ENCODE results near the gene IRF2. TPM values are rescaled to one million over a fixed set of nuclear protein-coding genes. Genes with fewer than 3 reads are reported as not detected.

The IRF2 gene
- total and polyA plus RNA-seq, 12 donors: 19.0 to 93.1 (median 52.3) TPM

DNA sequence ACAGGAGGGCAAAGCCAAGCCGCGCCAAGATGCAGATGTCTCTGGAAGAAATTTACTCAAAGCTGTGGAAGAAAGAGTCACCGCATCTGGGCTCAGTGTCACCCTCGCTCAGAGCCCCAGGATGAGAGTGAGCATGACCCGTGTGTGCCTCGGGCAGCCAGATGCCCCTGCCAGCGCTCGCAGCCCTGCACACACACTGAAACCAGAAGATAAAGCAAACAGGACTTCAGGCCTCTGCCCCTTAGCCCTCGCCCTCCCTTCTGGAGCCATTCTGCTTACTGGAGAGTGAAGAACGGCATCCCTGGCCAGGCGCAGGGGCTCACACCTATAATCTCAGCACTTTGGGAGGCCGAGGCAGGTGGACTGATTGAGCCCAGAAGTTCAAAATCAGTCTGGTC lies 103.0 kb downstream of the IRF2 start:
- Histone ChIP-seq H3K27me3 (no peaks in the 10 kb centered on the region), H3K9me3 (replicated peaks in 1 of 3) (no peaks in the 10 kb centered on the region), H3K27ac (peak overlapping the region in 4 of 5 donors; percentile 20 to 81 (median 43)), H3K4me3 (no peak overlapping the region), H3K36me3 (replicated peaks in 1 of 2) (no peaks in the 10 kb centered on the region), H3K4me1 (replicated peaks in 1 of 2) (peaks cover 12 to 15% of the 10 kb centered on the region in 2 donors)
- DNase-seq: no peak
- no peak for TF ChIP-seq POLR2A (IDR thresholded peaks at IDR 0.05)
- TF ChIP-seq, protein P1, sequence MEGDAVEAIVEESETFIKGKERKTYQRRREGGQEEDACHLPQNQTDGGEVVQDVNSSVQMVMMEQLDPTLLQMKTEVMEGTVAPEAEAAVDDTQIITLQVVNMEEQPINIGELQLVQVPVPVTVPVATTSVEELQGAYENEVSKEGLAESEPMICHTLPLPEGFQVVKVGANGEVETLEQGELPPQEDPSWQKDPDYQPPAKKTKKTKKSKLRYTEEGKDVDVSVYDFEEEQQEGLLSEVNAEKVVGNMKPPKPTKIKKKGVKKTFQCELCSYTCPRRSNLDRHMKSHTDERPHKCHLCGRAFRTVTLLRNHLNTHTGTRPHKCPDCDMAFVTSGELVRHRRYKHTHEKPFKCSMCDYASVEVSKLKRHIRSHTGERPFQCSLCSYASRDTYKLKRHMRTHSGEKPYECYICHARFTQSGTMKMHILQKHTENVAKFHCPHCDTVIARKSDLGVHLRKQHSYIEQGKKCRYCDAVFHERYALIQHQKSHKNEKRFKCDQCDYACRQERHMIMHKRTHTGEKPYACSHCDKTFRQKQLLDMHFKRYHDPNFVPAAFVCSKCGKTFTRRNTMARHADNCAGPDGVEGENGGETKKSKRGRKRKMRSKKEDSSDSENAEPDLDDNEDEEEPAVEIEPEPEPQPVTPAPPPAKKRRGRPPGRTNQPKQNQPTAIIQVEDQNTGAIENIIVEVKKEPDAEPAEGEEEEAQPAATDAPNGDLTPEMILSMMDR (IDR thresholded peaks at IDR 0.05): no peak
- intact Hi-C loops (cut with DNase I): no loop called here
- 81 to 87% (median 86%) methylated on average over 8 to 12 of the region's 12 CpGs for WGBS, 4 donors

DNA sequence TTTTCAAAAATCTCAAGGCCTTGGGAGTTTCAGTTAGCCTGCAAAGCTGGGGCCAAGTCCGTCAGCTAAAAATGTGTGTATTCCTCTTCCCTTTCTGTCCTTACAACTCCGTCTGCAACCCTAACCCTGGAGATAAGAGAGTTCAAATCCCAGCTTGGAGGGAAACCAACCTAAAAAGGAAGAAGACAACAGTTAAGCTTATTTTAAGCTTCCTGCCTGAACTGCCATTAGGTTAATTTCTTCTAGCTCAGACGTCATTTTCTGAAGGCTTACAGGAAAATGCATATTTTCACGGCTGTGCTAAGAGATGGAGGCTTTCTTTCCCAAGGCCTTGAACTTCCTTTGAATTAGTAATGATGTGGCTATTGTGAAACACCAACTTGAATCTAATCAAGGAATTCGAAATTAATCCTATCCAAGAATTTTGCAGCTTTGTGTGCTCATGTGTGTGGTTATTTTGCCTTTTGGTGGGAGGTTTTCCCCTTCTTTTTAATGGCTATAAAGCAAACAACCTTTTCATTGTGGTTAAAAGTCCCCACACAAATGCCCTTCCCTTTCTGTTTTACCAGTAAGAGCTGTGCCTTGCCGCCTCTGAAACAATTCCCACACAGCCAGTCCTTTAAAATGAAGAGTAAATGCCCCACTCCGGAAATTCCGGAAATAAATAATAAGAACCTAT lies 103.5 kb downstream of the IRF2 start:
- H3K27me3 ChIP-seq: no peaks in the 10 kb centered on the region
- WGBS, 4 donors: 35 to 41% (median 39%) methylated on average over 8 of the region's 8 CpGs
- H3K9me3 ChIP-seq (replicated peaks in 1 of 3): no peaks in the 10 kb centered on the region
- TF ChIP-seq, protein P1 (IDR thresholded peaks at IDR 0.05): no peak
- TF ChIP-seq POLR2A (IDR thresholded peaks at IDR 0.05): no peak
- intact Hi-C loops (cut with DNase I): no loop called here
- no peak overlapping the region for H3K4me3 ChIP-seq
- H3K4me1 ChIP-seq (replicated peaks in 1 of 2): peaks cover 12 to 15% of the 10 kb centered on the region in 2 donors
- H3K27ac ChIP-seq: peak overlapping the region in 4 of 5 donors; percentile 20 to 81 (median 46)
- peak in 1 of 7 donors; percentile 30 for DNase-seq
- H3K36me3 ChIP-seq (replicated peaks in 1 of 2): no peaks in the 10 kb centered on the region

DNA sequence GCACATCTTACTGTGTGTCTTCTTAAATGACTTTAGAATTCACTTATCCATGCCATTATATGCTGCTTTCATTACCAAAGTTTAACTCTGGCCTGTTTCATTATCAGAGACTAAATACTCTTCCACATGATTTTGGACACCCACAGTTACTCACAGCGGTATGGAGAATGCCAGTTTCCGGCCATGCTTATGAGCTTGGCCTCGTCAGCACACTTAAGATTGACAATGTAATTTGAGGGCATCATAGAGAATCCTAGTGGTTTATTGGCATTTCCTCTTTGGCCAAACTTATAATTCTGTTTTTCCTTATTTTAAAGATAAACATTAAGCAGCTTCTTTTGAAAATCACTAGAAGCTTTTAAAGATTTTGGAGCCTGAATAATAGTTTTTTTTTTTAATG lies 104.5 kb downstream of the IRF2 start:
- peaks cover 12 to 15% of the 10 kb centered on the region in 2 donors for H3K4me1 ChIP-seq (replicated peaks in 1 of 2)
- no peak for DNase-seq
- no peaks in the 10 kb centered on the region for H3K27me3 ChIP-seq
- H3K27ac ChIP-seq: peak overlapping the region in 2 of 5 donors; percentile 20 to 81
- no peak overlapping the region for H3K4me3 ChIP-seq
- H3K36me3 ChIP-seq (replicated peaks in 1 of 2): no peaks in the 10 kb centered on the region
- 93 to 100% (median 95%) methylated on average over 3 of the region's 3 CpGs for WGBS, 4 donors
- intact Hi-C loops (cut with DNase I): no loop called here
- TF ChIP-seq, protein P1 (IDR thresholded peaks at IDR 0.05): no peak
- no peak for TF ChIP-seq POLR2A (IDR thresholded peaks at IDR 0.05)
- no peaks in the 10 kb centered on the region for H3K9me3 ChIP-seq (replicated peaks in 1 of 3)

DNA sequence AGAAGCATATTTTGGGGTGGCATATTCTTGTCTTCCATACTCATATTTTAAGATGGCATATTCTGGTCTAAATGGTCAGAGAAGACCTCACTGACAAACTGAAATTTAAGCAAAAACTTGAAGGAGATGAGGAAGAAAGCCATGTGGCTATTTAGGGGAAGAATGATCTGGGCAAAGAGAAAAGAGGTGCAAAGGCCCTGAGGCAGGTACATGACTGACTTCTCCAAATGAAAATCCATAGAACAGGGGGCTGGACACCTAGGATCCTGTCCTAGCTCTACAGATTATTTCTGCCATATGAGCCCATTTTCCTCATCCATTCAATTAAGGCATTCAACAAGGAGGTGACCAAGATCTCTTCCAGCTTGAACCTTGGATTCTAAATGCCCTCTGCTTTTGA lies 105.6 kb downstream of the IRF2 start:
- no peaks in the 10 kb centered on the region for H3K27me3 ChIP-seq
- no peaks in the 10 kb centered on the region for H3K36me3 ChIP-seq (replicated peaks in 1 of 2)
- TF ChIP-seq, protein P1 (IDR thresholded peaks at IDR 0.05): no peak
- TF ChIP-seq POLR2A (IDR thresholded peaks at IDR 0.05): no peak
- DNase-seq: no peak
- no peak overlapping the region for H3K4me3 ChIP-seq
- no peaks in the 10 kb centered on the region for H3K9me3 ChIP-seq (replicated peaks in 1 of 3)
- H3K4me1 ChIP-seq (replicated peaks in 1 of 2): peaks cover 12 to 15% of the 10 kb centered on the region in 2 donors
- no peak overlapping the region for H3K27ac ChIP-seq
- intact Hi-C loops (cut with DNase I): no loop called here

All from adrenal gland (tissue), 12 donors.